Measurements from ENCODE around the gene CDK14. TPM values are rescaled to one million over a fixed set of nuclear protein-coding genes. Genes with fewer than 3 reads are reported as not detected.

CDK14 gene
- total and polyA plus RNA-seq, 10 of the 15 experiments (the other 5 are each of a cell fraction or from before 2014, with no cell fraction given), result 6.5 to 61.3 (median 24.2) TPM

DNA sequence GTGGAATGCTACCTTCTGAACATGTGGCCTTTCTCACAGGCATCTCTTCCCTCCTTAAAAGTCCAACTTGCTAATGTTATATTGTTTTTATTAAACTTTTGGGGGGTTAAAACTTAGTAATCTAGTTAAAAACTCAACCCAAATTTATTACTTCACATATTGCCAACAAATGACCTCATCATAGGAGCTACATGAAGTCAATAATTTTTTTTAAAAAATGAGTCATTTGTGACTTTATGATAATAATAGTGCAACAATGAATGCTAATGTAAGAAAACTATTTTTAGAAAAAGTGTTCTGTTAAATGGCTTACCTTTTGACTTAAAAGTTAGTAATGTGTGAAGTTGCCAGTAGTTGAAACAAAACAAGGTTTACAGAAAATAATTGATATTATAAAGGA is 342.2 kb downstream of the CDK14 start:
- Histone ChIP-seq H3K27me3 (replicated peaks in 1 of 2; ENCODE audit: control insufficient read depth in 2 of 2, insufficient read depth in 2 of 2, low read length in 1 of 2) (no peaks in the 10 kb centered on the region), H3K4me1 (ENCODE audit: control insufficient read depth, insufficient read depth, low read length) (peaks cover under 1% of the 10 kb centered on the region; the same call in 1 of the 2 replicates), H3K36me3 (ENCODE audit: control insufficient read depth in 2 of 2, insufficient read depth in 2 of 2, low read length in 1 of 2) (no peaks in the 10 kb centered on the region; a peak in 1 of 4 replicates), H3K27ac (ENCODE audit: control insufficient read depth, insufficient read depth) (no peak overlapping the region), H3K9ac (ENCODE audit: control insufficient read depth, insufficient read depth, low read length) (no peak overlapping the region), H3K4me2 (ENCODE audit: control insufficient read depth, insufficient read depth) (no peak overlapping the region), H3K4me3 (no peak overlapping the region), H3K9me3 (replicated peaks; ENCODE audit: control insufficient read depth, insufficient read depth, low read length) (no peaks in the 10 kb centered on the region; the same call in 2 of the 3 replicates), H4K20me1 (ENCODE audit: control insufficient read depth, insufficient read depth) (no peaks in the 10 kb centered on the region), H2AFZ (ENCODE audit: control insufficient read depth, low read depth, low read length) (no peak overlapping the region), H3K79me2 (ENCODE audit: control insufficient read depth, insufficient read depth, low read length) (no peaks in the 10 kb centered on the region)
- ChIA-PET CTCF (interaction anchor here (0.8 to 2.2 kb wide), 5 partner anchors 12 to 420 kb away, joined by 3 to 7 read pairs (median 3); no protein-coding TSS in a partner anchor), SMC1A (ENCODE audit: uncharacterized antibody, unreplicated experiment) (interaction anchor here (1.3 to 2.9 kb wide), 3 partner anchors 79 to 95 kb away, joined by 4 to 11 read pairs (median 4); no protein-coding TSS in a partner anchor), RAD21 (ENCODE audit: unreplicated experiment) (interaction anchor here (1.9 kb wide), 1 partner anchor 483 kb away, joined by 4 read pairs; no protein-coding TSS in a partner anchor), POLR2A (no interaction called here)
- TF ChIP-seq MEF2A (IDR thresholded peaks at IDR 0.05; ENCODE audit: insufficient read depth, low read depth, low read length), result peak; percentile 73; the same call in 1 of the 2 replicates
- TF ChIP-seq ATF7 (IDR thresholded peaks at IDR 0.05; ENCODE audit: low read depth), result peak; percentile 48; the same call in 1 of the 2 replicates
- TF ChIP-seq, protein P1, sequence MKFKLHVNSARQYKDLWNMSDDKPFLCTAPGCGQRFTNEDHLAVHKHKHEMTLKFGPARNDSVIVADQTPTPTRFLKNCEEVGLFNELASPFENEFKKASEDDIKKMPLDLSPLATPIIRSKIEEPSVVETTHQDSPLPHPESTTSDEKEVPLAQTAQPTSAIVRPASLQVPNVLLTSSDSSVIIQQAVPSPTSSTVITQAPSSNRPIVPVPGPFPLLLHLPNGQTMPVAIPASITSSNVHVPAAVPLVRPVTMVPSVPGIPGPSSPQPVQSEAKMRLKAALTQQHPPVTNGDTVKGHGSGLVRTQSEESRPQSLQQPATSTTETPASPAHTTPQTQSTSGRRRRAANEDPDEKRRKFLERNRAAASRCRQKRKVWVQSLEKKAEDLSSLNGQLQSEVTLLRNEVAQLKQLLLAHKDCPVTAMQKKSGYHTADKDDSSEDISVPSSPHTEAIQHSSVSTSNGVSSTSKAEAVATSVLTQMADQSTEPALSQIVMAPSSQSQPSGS (IDR thresholded peaks at IDR 0.05; ENCODE audit: low read length), result peak; percentile 71
- TF ChIP-seq JUNB (IDR thresholded peaks at IDR 0.05), result peak; percentile 80
- TF ChIP-seq RAD51 (IDR thresholded peaks at IDR 0.05), result no peak
- TF ChIP-seq CREM (IDR thresholded peaks at IDR 0.05; ENCODE audit: low read depth), result peak; percentile 43; the same call in 1 of the 2 replicates
- TF ChIP-seq ASH2L (IDR thresholded peaks at IDR 0.05; ENCODE audit: borderline replicate concordance, low read depth), result no peak
- peak; percentile 39; the same call in 1 of the 2 replicates for TF ChIP-seq NFIC (IDR thresholded peaks at IDR 0.05; ENCODE audit: low read depth, low read length)
- intact Hi-C loops (cut with micrococcal nuclease; ENCODE audit: unreplicated experiment) (no loop called here), in situ Hi-C loops (cut with MboI) (no loop called here)
- ATAC-seq (no peak), FAIRE-seq (no peak), DNase-seq (ENCODE audit: low read depth, low spot score) (no peak)
- BruUV-seq (replicated peaks), result no TSS peak

Measured in GM12878 (cell line).